ENCODE data around the gene MICAL3.

MICAL3 gene

GRCh38 chr22:17969701-17970113, 54.7 kb downstream of the MICAL3 start:
- DNase-seq, result no peak

- DNase-seq, result no peak
Observed at GRCh38 chr22:17968126-17968525, 56.2 kb downstream of the MICAL3 start.

- DNase-seq, result no peak
Observed at GRCh38 chr22:17966403-17966717, 58.0 kb downstream of the MICAL3 start.

- DNase-seq, result no peak
Observed at GRCh38 chr22:17965538-17966402, 58.6 kb downstream of the MICAL3 start.

GRCh38 chr22:17964643-17965042, 59.7 kb downstream of the MICAL3 start:
- no peak for DNase-seq

GRCh38 chr22:17964156-17964555, 60.2 kb downstream of the MICAL3 start:
- no peak for DNase-seq

GRCh38 chr22:17963015-17963414, 61.3 kb downstream of the MICAL3 start:
- DNase-seq, result no peak

- DNase-seq, result no peak
Observed at GRCh38 chr22:17962168-17962567, 62.2 kb downstream of the MICAL3 start.

GRCh38 chr22:17961446-17961729, 63.0 kb downstream of the MICAL3 start:
- no peak for DNase-seq

GRCh38 chr22:17960695-17961445, 63.5 kb downstream of the MICAL3 start:
- DNase-seq, result no peak

- DNase-seq, result no peak
Observed at GRCh38 chr22:17960011-17960410, 64.3 kb downstream of the MICAL3 start.

- DNase-seq, result no peak
Observed at GRCh38 chr22:17958166-17958565, 66.2 kb downstream of the MICAL3 start.

- DNase-seq, result no peak
Observed at GRCh38 chr22:17957693-17958092, 66.7 kb downstream of the MICAL3 start.

GRCh38 chr22:17957204-17957603, 67.2 kb downstream of the MICAL3 start:
- no peak for DNase-seq

GRCh38 chr22:17956630-17957029, 67.7 kb downstream of the MICAL3 start:
- DNase-seq, result no peak

- DNase-seq, result no peak
Observed at GRCh38 chr22:17955590-17956379, 68.6 kb downstream of the MICAL3 start.

- no peak for DNase-seq
Observed at GRCh38 chr22:17954860-17955587, 69.3 kb downstream of the MICAL3 start.

- no peak for DNase-seq
Observed at GRCh38 chr22:17954200-17954859, 70.0 kb downstream of the MICAL3 start.

GRCh38 chr22:17953147-17953546, 71.2 kb downstream of the MICAL3 start:
- DNase-seq, result no peak

GRCh38 chr22:17952273-17952801, 72.0 kb downstream of the MICAL3 start:
- no peak for DNase-seq

- no peak for DNase-seq
Observed at GRCh38 chr22:17951315-17951714, 73.0 kb downstream of the MICAL3 start.

- peak in 1 of 2 donors; percentile 3 for DNase-seq
Observed at GRCh38 chr22:17950651-17951214, 73.6 kb downstream of the MICAL3 start.
